Measurements from ENCODE around the gene CCDC170.

Gene CCDC170

DNA sequence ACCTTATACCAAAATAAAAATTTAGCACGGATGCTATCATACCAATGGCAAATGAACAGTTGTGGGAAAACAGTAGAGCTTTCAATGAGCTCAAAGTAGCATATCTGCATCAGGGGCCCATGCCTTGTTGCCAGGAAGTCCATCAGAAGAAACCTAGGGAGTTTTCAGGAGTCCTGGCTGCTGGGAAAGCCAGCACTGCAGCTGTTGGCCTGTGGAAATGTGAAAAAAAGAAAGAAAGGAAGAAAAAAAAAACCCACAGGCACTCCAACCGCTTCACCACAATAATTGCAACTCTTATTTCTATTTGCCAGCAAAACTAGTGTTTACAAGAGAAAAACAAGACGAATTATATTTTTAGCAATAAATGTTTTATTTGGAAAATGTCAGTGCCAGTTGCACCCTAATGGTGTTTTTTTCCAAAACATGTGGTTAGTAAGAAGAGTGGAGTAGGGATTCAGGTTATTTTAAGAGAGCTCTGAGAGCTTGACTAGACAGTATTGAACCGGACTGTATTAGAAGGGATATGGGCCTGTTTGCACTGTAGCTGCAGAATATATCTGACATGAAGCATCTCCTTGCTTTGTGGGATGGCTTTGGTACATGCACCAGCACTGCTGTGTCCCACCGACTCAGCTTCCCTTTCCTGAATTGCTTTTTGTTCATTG, 137.3 kb downstream of the CCDC170 start:
- no peak overlapping the region for H3K4me3 ChIP-seq (replicated peaks; ENCODE audit: insufficient read depth, low read length)
- TF ChIP-seq GABPA (IDR thresholded peaks at IDR 0.05; ENCODE audit: low read depth), result no peak
- TF ChIP-seq SPI1 (IDR thresholded peaks at IDR 0.05; ENCODE audit: borderline replicate concordance, low read depth), result no peak
- TF ChIP-seq, protein P1, sequence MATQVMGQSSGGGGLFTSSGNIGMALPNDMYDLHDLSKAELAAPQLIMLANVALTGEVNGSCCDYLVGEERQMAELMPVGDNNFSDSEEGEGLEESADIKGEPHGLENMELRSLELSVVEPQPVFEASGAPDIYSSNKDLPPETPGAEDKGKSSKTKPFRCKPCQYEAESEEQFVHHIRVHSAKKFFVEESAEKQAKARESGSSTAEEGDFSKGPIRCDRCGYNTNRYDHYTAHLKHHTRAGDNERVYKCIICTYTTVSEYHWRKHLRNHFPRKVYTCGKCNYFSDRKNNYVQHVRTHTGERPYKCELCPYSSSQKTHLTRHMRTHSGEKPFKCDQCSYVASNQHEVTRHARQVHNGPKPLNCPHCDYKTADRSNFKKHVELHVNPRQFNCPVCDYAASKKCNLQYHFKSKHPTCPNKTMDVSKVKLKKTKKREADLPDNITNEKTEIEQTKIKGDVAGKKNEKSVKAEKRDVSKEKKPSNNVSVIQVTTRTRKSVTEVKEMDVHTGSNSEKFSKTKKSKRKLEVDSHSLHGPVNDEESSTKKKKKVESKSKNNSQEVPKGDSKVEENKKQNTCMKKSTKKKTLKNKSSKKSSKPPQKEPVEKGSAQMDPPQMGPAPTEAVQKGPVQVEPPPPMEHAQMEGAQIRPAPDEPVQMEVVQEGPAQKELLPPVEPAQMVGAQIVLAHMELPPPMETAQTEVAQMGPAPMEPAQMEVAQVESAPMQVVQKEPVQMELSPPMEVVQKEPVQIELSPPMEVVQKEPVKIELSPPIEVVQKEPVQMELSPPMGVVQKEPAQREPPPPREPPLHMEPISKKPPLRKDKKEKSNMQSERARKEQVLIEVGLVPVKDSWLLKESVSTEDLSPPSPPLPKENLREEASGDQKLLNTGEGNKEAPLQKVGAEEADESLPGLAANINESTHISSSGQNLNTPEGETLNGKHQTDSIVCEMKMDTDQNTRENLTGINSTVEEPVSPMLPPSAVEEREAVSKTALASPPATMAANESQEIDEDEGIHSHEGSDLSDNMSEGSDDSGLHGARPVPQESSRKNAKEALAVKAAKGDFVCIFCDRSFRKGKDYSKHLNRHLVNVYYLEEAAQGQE (IDR thresholded peaks at IDR 0.05; ENCODE audit: insufficient replicate concordance, low read depth), result no peak
- TF ChIP-seq, protein P2, sequence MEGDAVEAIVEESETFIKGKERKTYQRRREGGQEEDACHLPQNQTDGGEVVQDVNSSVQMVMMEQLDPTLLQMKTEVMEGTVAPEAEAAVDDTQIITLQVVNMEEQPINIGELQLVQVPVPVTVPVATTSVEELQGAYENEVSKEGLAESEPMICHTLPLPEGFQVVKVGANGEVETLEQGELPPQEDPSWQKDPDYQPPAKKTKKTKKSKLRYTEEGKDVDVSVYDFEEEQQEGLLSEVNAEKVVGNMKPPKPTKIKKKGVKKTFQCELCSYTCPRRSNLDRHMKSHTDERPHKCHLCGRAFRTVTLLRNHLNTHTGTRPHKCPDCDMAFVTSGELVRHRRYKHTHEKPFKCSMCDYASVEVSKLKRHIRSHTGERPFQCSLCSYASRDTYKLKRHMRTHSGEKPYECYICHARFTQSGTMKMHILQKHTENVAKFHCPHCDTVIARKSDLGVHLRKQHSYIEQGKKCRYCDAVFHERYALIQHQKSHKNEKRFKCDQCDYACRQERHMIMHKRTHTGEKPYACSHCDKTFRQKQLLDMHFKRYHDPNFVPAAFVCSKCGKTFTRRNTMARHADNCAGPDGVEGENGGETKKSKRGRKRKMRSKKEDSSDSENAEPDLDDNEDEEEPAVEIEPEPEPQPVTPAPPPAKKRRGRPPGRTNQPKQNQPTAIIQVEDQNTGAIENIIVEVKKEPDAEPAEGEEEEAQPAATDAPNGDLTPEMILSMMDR (IDR thresholded peaks at IDR 0.05; ENCODE audit: insufficient read depth, low read length), result no peak
- no peak for TF ChIP-seq POLR2AphosphoS5 (IDR thresholded peaks at IDR 0.05; ENCODE audit: low read depth)
- no peaks in the 10 kb centered on the region for H3K27me3 ChIP-seq (ENCODE audit: insufficient read depth, poor library complexity, severe bottlenecking)
- no peak for DNase-seq (ENCODE audit: low read depth in 1 of 2, low spot score in 1 of 2)
- no peak overlapping the region for H3K27ac ChIP-seq (replicated peaks)

DNA sequence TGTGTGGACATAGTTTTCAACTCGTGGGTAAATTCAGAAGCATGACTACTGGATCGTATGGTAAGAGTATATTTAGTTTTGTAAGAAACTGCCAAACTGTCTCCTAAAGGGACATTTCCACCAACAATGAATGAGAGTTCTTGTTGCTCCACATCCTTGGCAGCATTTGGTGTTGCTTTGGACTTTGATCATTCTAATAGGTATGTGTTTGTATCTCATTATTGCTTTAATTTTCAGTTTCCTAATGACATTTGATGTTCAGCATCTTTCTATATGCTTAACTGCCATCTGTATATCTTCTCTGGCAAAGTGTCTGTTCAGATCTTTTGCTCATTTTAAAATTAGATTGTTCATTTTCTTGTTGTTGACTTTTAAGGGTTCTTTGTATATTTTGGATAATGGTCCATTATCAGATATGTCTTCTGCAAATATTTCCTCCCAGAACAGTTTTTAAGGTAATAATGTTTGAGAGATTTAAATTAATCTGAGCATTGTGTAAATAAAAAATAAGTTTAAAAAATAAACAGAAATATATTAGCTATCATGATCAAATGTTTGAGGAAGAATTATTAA, 138.7 kb downstream of the CCDC170 start:
- no peaks in the 10 kb centered on the region for H3K27me3 ChIP-seq (ENCODE audit: insufficient read depth, poor library complexity, severe bottlenecking)
- no peak overlapping the region for H3K27ac ChIP-seq (replicated peaks)
- DNase-seq (ENCODE audit: low read depth in 1 of 2, low spot score in 1 of 2), result no peak
- TF ChIP-seq POLR2AphosphoS5 (IDR thresholded peaks at IDR 0.05; ENCODE audit: low read depth), result no peak
- no peak for TF ChIP-seq SPI1 (IDR thresholded peaks at IDR 0.05; ENCODE audit: borderline replicate concordance, low read depth)
- TF ChIP-seq, protein P1 (IDR thresholded peaks at IDR 0.05; ENCODE audit: insufficient replicate concordance, low read depth), result no peak
- TF ChIP-seq GABPA (IDR thresholded peaks at IDR 0.05; ENCODE audit: low read depth), result no peak
- TF ChIP-seq, protein P2 (IDR thresholded peaks at IDR 0.05; ENCODE audit: insufficient read depth, low read length), result no peak
- H3K4me3 ChIP-seq (replicated peaks; ENCODE audit: insufficient read depth, low read length), result no peak overlapping the region

DNA sequence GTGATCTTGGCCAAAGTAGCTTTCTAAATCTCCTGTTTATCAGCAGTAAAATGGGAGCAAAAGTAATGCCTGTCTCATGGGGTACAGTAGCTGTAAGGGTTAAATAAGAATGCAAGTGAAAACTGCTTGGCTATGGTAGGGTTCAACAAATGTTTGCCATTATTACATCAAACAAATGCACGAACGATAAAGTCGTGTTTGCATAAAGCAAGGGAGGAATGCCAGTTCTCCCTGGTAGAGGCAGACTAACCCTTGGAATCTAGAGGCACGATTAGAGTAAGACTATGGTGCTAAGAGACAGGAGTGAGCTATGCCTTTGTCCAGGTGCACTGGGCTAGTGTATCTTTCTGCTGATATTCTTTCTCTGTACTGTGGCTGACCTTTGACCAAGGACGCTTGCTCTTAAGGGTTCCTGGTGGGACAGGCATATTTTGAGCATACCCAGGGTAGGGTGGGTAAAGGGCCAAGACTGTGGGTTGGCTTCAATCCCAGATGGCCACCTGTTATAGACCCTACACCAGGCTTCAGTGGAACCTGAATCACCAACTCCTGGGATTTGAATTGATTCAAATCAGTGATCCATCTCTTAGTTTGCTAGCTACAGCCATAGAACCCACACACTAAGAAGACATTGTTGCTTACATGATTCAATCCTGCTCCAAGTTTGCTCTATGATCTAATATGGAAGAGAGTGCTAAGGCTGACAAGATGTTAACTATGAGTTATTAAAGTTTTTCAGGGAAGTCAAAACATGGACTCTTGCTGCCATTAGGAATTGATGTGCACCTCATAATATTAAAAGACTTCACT, 139.9 kb downstream of the CCDC170 start:
- Histone ChIP-seq H3K4me3 (replicated peaks; ENCODE audit: insufficient read depth, low read length) (no peak overlapping the region), H3K27ac (replicated peaks) (no peak overlapping the region), H3K27me3 (ENCODE audit: insufficient read depth, poor library complexity, severe bottlenecking) (no peaks in the 10 kb centered on the region)
- DNase-seq (ENCODE audit: low read depth in 1 of 2, low spot score in 1 of 2), result no peak
- TF ChIP-seq, protein P2 (IDR thresholded peaks at IDR 0.05; ENCODE audit: insufficient read depth, low read length), result no peak
- TF ChIP-seq, protein P1 (IDR thresholded peaks at IDR 0.05; ENCODE audit: insufficient replicate concordance, low read depth), result no peak
- TF ChIP-seq SPI1 (IDR thresholded peaks at IDR 0.05; ENCODE audit: borderline replicate concordance, low read depth) (no peak), POLR2AphosphoS5 (IDR thresholded peaks at IDR 0.05; ENCODE audit: low read depth) (no peak), GABPA (IDR thresholded peaks at IDR 0.05; ENCODE audit: low read depth) (no peak)

Measured in HL-60 (cell line).